ENCODE data around the gene IL23A. TPM values are rescaled to one million over a fixed set of nuclear protein-coding genes. Genes with fewer than 3 reads are reported as not detected.

The IL23A gene
- total and polyA plus RNA-seq, 2 experiments from 2014 or later: 2.5 to 8.0 TPM

- no peak for TF ChIP-seq CREB1 (CRISPR knock-in tag; IDR thresholded peaks at IDR 0.05; ENCODE audit: low read depth)
These were observed 23.4 kb upstream of the IL23A start (continued) for GRCh38 chr12:56315249-56315621.

- Mint-ChIP-seq H3K27me3 (ENCODE audit: insufficient read depth, low read depth, poor library complexity) (peaks cover 8% of the 10 kb centered on the region), H3K27ac (peak within 1 kb of the TSS; percentile 99), H3K9me3 (no peaks in the 10 kb centered on the region; the same call in 2 of the 3 replicates), H3K36me3 (ENCODE audit: low read depth) (peaks cover 42% of the 10 kb centered on the region), H3K4me3 (peak within 1 kb of the TSS; percentile 100), H3K4me1 (peaks cover 4% of the 10 kb centered on the region)
- Histone ChIP-seq H3K27ac (ENCODE audit: low read depth) (peak within 1 kb of the TSS; percentile 92), H3K27me3 (ENCODE audit: insufficient read depth) (no peaks in the 10 kb centered on the region), H3K4me3 (peak within 1 kb of the TSS; percentile 99), H3K4me2 (peak within 1 kb of the TSS; percentile 99), H2AFZ (peak within 1 kb of the TSS; percentile 97), H3F3A (replicated peaks; ENCODE audit: low read depth) (peaks cover 18% of the 10 kb centered on the region), H4K20me1 (replicated peaks; ENCODE audit: insufficient read depth) (peaks cover 3% of the 10 kb centered on the region; the same call in 1 of the 2 replicates), H3K79me2 (replicated peaks; ENCODE audit: insufficient read depth) (peaks cover 20% of the 10 kb centered on the region), H3K9me2 (ENCODE audit: insufficient read depth) (no peaks in the 10 kb centered on the region), H3K36me3 (ENCODE audit: insufficient read depth) (peaks cover 31% of the 10 kb centered on the region), H3K4me1 (ENCODE audit: insufficient read depth) (peaks cover 12% of the 10 kb centered on the region)
- DNase-seq (ENCODE audit: low spot score) (peak; percentile 99), ATAC-seq (peak; percentile 94)
- TF ChIP-seq POLR2AphosphoS5 (IDR thresholded peaks at IDR 0.05; ENCODE audit: low read depth): peak; percentile 92
- peak; percentile 97 for TF ChIP-seq ETS1 (IDR thresholded peaks at IDR 0.05)
- TF ChIP-seq EZH2 (IDR thresholded peaks at IDR 0.05; ENCODE audit: low read depth, unreplicated experiment): no peak
- TF ChIP-seq STAT1 (IDR thresholded peaks at IDR 0.05; ENCODE audit: unreplicated experiment): no peak
- peak; percentile 71; the same call in 1 of the 2 replicates for TF ChIP-seq CREB1 (CRISPR knock-in tag; IDR thresholded peaks at IDR 0.05; ENCODE audit: low read depth)
- TF ChIP-seq NANOG (IDR thresholded peaks at IDR 0.05; ENCODE audit: borderline replicate concordance): no peak
- no peak for TF ChIP-seq ZNF331 (CRISPR knock-in tag; IDR thresholded peaks at IDR 0.05; ENCODE audit: low read depth)
- no peak for TF ChIP-seq EZH2phosphoT487 (IDR thresholded peaks at IDR 0.05; ENCODE audit: unreplicated experiment)
- TF ChIP-seq ZNF114 (CRISPR knock-in tag; IDR thresholded peaks at IDR 0.05): no peak
- TF ChIP-seq JUNB (IDR thresholded peaks at IDR 0.05; ENCODE audit: unreplicated experiment): no peak
- peak in 1 of 2 experiments; percentile 59; a peak in 2 of 4 replicates for TF ChIP-seq CTCF (conservative IDR thresholded peaks at IDR 0.05; ENCODE audit: low read depth in 2 of 2)
- TF ChIP-seq REST (IDR thresholded peaks at IDR 0.05; ENCODE audit: unreplicated experiment): no peak
These were observed 22.8 kb upstream of the IL23A start, which contains the start of gene CNPY2 for GRCh38 chr12:56315622-56316473. Gene CNPY2, minus strand, starts transcription at chr12:56315988. Its CDS starts 771 bp downstream, at chr12:56315217.
